Measurements from ENCODE around the gene EMID1.

The EMID1 gene

DNA sequence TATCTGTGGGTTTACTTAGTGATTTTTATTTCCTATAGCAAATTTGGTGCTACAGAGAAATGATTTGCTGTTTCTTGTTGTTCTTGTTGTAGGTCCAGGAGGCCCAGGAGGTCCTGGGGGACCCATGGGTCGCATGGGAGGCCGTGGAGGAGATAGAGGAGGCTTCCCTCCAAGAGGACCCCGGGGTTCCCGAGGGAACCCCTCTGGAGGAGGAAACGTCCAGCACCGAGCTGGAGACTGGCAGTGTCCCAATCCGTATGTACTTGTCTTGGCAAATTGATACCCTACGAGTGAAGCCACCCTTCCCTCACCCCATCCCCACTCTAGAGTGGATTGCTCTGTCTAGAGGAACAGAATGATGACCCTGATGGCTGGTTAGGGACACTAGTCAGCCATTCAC, 92.9 kb downstream of the EMID1 start:
- no peak for DNase-seq

DNA sequence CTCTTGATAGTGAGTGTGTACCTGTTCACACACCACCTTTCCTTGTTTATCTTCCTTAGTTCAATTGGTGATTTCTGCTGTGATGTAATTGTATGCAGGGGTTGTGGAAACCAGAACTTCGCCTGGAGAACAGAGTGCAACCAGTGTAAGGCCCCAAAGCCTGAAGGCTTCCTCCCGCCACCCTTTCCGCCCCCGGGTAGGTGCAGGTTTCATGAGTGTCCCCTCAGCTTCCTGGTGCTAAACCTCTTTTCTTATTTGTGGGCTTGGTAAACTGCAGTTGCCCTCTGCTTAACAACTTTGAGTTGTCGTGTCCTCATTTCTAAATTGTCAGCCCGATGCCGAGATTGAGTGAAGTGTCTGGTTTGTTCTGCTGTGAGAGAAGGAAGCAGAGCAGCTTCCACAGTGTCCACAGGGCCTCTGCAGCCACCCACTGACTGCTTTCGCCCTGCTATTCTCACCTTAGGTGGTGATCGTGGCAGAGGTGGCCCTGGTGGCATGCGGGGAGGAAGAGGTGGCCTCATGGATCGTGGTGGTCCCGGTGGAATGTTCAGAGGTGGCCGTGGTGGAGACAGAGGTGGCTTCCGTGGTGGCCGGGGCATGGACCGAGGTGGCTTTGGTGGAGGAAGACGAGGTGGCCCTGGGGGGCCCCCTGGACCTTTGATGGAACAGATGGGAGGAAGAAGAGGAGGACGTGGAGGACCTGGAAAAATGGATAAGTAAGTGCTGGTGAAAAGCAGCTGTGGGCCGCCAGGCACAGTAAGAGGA, 93.6 kb downstream of the EMID1 start:
- DNase-seq, result no peak

DNA sequence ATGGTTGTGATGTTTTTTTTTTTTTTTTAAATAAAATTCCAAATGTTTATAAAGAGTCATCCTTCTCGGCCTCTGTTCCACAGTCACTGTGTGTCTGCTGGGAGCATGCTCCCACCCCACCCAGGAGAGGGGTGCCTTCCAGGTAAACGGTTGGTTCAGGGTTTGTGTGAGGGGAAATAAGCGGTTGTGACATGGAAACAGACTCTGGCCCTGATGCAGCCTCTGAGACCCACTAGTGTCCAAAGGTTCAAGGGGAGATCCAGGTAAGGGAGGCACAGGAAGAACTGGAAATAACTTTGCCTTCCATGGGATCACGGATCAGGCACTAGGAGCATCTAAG, 94.7 kb downstream of the EMID1 start:
- DNase-seq, result no peak

DNA sequence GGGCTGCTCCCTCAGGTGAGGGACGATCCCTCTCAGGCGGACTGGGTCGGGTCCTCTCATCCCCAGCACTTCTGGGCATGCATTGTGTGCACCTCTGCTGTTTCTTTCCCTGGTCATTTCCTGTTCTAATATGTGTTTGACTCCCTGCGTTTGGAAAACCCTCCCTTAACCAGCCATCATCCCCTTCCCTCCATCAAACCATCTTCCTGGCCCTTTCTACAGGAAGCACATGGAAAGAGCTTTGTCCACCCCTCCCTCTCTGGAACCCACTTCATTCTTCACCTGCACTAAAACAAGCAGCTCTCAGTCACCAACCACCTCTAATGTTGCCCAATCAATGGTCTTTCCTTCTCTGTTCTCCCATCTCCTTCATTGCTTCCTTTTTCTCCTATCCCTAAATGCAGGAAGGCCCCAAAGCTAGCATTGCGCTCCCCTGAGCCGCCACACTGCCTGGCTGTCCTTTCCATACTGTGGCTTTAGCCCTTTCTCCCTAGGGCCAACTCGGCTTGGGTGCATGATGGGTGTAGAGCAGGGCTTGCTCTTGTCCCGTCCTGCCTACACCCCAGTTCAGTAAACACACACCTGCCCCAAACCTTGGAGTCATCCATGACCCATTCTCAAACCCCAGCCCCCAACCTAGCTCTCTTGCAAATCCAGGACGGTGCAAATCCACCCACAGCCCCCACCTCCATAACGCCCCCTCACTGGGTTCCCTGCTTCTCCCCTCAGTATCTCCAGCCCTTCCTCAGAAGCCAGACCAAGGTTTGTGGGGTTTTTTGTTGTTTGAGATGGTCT, 95.3 kb downstream of the EMID1 start:
- DNase-seq, result no peak

DNA sequence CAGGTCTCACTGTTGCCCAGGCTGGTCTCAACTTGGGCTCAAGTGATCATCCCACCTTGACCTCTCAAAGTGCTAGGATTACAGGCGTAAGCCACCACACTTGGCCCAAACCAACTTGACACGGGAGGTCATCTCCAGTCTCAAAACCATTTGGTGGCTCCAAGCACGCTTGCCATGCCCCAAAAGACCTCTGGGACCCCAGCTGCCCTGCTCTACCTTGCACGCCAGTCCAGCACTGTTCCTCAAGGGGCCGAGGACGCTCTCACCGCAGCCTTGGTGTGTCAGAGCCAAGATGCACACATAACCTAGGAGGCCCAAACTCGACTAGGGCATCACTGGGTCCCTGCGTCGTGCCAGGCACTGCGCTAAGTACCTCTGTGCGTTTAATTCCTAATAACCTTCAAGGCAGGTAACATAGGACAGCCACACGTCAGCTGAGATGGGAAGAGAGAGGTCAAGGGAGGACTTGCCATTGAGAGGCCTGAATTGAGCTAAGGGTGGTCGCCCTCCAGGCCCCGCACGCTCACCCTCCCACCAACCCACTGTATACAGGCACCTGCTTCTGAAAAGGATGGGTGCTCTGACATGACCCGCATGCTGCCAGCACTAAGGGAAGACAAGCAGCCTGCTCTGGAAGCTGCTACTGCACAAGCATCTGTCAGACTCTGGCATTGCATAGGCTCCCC, 96.2 kb downstream of the EMID1 start:
- DNase-seq, result no peak

DNA sequence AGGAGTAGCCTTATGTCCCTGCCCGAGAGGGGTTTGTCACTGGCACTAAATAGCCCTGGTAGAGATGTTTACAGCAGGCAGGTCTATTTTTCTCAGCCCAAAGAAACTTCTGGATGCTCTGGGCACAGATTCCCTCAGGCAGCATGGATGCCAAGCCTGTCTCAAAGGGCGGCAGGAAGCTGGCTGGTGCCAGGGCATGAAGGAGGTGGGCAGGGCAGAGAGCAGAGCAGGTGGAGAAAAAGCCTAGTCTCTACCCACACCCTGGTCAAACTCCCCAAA, 96.6 kb downstream of the EMID1 start:
- no peak for DNase-seq

DNA sequence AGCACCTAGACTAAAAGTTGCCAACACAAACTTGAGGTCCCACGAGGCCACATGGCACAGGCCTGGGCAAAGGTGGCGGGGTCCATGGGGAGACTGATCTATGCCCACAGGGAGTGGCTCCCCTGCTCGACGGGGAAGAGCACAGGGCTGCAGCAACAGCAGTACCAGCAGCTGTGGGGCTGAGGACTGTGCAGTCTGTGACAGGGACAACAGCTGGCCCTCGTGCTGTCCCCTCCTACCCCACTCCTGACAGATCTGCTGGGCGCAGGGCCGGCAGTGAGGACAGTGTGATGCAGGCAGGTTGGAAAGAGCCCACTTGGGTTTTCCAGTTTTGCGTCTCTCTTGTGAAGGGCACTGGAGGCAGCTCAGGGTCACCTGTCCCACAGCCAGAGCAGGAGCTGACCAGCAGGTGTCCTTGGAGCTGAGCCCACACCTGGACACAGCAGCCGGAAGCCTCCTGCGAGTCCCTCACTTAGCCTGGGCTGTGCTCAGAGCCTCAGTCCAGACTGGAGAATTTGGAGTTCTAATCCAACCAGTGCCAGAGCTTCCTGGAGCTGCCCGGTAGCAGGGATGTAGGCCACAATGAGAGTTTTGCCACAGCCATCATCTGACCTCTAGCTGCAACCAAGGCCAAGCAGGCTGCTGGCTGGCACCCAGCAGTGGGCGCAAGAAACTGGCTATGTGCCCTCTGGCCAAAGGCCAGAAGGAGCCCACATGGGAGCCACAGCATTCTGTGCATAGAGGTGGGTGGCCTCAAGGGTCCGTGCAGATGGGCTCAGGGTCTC, 97.2 kb downstream of the EMID1 start:
- no peak for DNase-seq

DNA sequence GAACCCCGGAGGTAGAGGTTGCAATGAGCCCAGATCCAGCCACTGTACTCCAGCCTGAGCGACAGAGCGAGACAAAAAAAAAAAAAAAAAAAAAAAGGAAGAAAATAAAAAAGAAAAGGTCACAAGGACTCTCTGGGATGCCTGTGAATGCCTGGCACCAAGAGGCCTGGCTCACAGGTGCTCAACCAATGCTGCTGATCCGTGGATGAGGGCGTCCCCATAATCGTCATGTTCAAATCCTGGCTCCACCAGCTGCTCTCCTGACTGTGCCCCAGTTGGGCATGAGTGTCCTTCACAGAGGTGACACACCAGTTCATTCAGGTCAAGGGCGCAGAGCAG, 100.1 kb downstream of the EMID1 start:
- DNase-seq, result no peak

DNA sequence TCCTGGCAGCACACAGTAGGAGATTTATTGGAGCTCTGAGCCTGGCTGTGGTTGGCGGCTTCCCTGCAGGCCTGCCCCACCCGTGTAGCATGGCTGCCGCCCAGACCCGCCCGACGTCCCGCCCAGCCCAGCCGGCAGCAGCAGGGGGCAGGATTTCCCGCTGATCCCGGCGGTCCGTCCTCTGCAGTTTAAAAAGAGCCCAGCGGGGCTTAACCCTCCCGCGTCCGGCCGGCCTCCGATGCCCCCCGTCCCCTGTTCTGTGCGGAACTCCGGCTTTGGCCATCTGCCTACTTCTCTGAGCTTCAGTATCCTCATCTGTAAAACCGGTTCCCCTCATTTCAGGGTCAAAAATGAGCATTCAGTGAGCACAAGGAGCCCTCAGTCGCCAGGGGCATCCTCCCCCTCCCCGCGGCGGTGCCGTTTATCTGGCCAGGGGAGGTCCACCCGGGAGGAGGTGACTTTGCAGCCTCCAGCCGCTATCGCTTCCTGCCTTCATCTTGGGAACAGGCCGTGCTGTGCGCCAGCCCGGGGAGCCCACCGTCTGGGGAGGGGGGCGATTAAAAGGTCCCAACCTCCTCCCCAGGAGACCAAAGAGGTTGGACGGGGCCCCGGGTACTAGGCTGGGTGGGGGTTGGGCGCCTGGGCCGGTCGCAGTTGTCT, 100.6 kb downstream of the EMID1 start, which contains the start of gene GAS2L1:
GAS2L1 (plus strand) TSS at position 476 of the 660 bp plus-strand sequence. CDS start 1,456 bp downstream, outside the sequence.
- peak; percentile 75 for DNase-seq

DNA sequence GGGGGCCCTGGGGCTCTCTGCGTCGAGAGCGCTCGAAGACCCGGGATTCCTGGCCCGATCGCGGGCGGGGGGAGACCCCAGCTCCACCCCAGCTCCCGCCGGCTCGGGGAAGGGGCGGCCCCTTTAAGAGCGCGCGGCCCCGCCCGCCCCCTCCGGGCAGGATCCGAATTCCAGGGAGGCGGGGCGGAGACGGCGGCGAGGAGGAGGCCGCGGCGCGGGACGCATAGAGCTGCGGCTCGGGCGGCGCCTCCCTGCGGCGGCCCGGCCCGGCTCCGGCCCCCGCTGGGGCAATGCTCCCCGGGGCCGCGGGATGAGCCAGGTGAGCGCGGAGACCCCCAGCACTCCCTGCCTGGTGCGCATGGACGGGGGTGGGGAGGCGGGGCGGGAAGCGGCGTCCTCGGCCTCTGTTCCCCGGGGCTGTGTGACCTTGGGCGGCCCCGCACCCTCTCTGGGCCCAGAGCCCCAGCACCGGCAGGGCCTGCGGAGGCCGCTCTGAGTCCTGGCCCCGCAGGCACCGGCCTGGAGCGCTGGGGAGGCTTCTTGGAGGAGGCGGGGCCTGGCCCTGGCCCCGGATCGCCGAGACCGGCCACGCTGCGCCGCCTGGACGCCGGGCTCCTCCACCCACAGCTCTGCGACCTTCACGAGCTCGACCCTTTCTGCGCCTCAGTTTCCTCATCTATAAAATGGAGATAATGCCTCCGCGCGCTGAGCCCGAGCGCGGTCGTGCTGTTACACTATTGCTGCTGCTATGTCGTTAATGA, 101.3 kb downstream of the EMID1 start:
- peak; percentile 72 for DNase-seq

DNA sequence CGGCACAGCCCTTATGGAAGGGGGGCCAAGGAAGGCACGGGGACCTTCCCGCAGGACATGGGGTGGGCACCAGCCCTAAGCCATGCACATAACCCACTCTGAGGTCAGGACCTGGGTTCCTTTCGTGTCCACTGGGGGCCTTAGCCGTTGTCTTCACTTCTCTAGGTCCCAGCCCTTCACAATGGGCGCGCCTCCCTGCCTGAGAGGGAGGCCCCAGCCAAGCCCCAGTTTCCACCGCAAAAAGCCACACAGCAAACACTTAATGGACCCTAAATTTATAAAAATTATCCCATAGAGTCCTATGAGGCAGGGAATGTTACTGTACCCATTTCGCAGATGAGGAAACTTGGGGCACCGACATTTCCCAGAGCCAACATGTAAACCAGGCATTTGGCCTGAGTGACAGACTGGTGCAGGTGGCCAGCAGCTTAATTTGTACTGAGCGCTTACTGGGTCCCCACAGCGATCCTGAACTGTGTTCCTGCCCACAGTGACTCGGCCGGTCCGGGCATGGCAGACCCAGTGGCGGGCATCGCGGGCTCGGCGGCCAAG, 102.0 kb downstream of the EMID1 start:
- no peak for DNase-seq

DNA sequence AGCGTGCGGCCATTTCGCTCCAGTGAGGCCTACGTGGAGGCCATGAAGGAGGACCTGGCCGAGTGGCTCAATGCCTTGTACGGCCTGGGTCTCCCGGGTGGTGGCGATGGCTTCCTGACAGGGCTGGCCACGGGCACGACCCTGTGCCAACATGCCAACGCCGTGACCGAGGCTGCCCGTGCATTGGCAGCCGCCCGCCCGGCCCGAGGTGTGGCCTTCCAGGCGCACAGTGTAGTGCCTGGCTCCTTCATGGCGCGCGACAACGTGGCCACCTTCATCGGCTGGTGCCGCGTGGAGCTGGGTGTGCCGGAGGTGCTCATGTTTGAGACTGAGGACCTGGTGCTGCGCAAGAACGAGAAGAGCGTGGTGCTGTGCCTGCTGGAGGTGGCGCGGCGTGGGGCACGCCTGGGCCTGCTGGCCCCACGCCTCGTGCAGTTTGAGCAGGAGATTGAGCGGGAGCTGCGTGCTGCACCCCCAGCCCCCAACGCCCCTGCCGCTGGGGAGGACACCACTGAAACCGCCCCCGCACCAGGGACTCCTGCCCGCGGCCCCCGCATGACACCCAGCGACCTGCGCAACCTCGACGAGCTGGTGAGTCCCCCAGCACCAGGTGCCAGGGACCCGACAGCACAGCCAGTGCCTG, 102.6 kb downstream of the EMID1 start:
- no peak for DNase-seq

DNA sequence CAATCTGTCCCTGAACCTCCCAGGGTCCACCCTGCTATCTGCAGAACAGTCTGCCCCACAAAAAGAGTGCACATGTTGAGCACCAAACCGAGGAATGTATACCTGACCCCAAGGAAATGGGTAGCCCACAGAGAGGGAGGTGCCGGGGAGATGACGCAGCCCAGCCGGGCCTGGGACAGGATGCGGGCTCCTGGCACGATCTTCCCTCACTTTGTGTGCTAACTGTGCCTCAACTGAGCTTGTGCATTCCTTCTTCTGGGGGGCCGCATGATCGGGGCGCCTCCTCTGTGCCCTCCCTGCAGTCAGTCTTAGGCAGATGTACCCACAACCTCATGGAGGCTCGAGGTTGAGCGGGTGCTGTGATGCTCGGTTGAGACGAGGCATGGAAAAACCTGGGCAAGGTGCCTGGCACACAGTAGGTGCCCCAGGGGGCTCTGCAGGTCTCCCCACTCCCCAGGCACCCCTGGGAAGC, 103.1 kb downstream of the EMID1 start:
- no peak for DNase-seq

All from RPMI8226 (cell line).